GM18499 (cell line): ENCODE data around the gene ERC1.

Experiments used
- ATAC-seq: cut with Tn5 transposase; IDR thresholded peaks from one replicate; pipeline ENCODE4 v1.9.1; 2021; ENCODE audit warnings: moderate number of reproducible peaks; ENCODE audit not compliant: insufficient read depth, unreplicated experiment

Gene ERC1

DNA sequence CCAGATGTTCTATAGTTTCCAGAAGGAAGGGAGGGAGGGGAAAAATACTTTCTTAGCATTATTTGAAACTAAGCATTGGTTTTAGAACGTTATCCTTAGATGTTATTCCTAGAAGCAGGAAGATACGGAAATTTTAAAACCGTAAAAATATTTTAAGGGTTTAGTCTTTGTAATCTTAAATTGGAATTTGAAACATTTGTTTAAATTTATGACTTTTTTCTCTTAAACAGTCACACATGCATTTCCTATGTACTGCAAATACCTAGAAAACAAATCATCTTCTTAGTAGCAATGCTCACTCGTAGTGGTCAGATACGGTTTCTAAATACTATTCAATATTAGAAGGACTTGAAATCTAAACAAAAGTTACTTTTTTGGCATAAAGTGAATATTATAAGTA is 282.0 kb downstream of the ERC1 start:
- no peak for ATAC-seq

GRCh38 chr12:1277905-1278304 is 286.9 kb downstream of the ERC1 start:
- no peak for ATAC-seq

GRCh38 chr12:1279050-1279449 is 288.0 kb downstream of the ERC1 start:
- ATAC-seq, result no peak

- no peak for ATAC-seq
These were observed 289.0 kb downstream of the ERC1 start for GRCh38 chr12:1280059-1280458.

GRCh38 chr12:1281683-1282366 is 290.8 kb downstream of the ERC1 start:
- ATAC-seq, result no peak

DNA sequence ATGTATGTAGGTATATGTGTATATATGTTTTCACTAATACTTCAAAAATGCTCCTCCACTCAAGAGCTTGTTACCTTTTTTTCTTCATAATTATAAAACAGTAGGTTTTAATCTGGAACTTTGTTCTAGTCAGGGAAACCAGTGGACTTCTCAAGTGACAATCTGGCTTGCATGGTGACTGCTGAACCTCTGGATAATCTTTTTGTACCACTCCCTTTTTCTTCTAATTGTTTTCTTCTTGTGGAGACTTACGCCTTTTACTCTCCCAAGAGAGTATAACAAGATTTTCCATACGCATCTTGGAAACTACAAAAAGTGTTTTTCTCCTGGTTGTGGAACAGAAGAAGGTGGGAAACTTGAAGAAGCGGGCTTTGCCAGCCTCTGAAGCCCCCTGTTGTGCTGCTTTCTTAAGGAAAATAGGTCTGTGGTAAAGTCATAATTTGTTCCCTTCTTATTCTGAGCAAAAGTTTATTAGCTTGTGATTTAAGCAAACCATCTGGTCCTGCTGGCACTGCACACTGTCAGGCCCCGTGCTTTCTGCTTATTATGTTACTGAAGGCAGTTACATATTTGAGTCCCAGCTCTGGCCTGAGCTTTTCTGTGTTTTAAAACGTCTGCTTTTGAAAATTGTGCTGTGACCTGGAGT is 291.8 kb downstream of the ERC1 start:
- no peak for ATAC-seq

- ATAC-seq, result no peak
These were observed 292.3 kb downstream of the ERC1 start for GRCh38 chr12:1283316-1283715.

- ATAC-seq, result no peak
These were observed 293.6 kb downstream of the ERC1 start for GRCh38 chr12:1284611-1285010.

- no peak for ATAC-seq
These were observed 296.5 kb downstream of the ERC1 start for GRCh38 chr12:1287446-1287975.

DNA sequence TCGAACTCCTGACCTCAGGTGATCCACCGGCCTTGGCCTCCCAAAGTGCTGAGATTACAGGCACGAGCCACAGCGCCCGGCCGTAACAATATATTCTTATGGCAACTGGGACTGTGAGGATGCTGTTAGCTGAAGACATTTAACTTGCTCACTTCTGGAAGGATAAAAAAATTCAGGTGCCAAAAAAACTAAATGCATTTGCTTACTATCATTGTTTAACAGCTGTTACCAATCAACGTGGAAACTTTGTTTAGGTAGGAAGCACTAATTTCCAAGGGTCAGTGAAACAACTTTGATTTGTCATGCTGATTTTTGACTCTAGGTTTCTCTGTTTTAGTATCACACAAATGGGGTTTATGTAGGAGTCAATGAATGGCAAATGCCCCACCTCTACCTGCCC is 297.3 kb downstream of the ERC1 start:
- no peak for ATAC-seq

- no peak for ATAC-seq
These were observed 298.5 kb downstream of the ERC1 start for GRCh38 chr12:1289371-1290155.

- no peak for ATAC-seq
These were observed 299.7 kb downstream of the ERC1 start for GRCh38 chr12:1290716-1291115.

- no peak for ATAC-seq
These were observed 300.7 kb downstream of the ERC1 start for GRCh38 chr12:1291601-1292332.

DNA sequence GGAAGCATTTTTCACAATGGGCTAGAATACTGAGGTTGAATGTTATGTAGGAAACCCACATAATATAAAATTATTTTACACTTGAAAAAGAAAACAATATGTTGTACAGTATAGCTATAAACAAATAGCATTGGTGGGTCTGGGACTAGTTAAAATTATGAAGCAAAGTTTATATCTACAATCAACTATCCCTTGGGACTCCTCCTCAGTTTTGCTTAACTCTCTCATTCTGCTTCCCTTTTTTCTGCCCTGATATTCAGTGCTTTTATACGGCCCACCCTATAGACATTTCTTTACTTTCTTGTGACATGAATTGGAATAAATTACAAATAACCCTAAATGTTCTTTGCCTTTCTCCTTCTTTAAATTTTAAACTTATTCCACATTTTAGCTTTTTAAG is 302.9 kb downstream of the ERC1 start:
- ATAC-seq, result no peak

DNA sequence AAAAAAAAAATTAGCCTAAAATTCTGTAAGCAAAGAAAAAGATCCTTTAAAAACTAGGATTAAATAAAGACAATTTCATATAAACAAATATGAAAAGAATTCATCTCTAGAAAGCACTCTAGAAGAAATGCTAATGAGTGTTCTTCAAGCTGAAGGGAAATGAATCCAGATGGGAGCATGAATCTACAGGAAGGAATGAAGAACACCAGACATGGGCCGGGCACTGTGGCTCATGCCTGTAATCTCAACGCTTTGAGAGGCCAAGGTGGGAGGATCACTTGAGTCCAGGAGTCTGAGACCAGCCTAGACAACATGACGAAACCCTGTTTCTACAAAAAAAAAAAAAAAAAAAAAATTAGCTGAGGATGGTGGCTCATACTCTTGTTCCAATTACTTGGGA is 306.2 kb downstream of the ERC1 start:
- ATAC-seq, result no peak

- no peak for ATAC-seq
These were observed 306.7 kb downstream of the ERC1 start for GRCh38 chr12:1297639-1298175.

DNA sequence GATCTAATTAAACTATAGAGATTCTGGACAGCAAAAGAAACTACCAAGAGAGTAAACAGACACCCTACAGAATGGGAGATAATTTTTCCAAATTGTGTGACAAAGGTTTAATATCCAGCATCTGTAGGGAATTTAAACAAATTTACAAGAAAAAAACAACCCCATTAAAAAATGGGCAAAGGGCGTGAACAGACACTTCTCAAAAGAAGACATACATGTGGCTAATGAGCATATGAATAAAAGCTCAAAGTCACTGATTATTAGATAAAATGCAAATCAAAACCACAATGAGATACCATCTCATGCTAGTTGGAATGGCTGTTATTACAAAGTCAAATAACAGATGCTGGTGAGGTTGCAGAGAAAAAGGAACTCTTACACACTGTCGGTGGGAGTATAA is 309.4 kb downstream of the ERC1 start:
- ATAC-seq, result no peak

- ATAC-seq, result no peak
These were observed 311.3 kb downstream of the ERC1 start for GRCh38 chr12:1302201-1302870.

DNA sequence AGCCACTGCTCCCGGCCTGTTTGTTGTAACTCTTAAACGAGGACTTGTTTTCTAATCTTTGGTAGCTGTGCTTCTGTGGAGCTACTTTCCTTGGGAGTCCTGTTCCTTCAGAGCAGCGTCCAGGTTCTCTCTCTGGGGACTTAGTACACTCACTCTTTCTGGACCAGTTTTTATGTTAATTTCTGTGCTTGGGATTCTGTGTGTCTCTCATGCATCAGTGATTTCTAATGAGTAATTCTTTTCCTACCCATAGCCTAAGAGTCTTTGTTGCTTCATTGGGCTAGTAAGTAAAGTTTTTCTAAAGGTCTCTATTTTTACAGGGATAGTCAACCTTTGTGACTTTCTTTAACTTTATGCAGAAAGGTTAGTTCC is 314.0 kb downstream of the ERC1 start:
- no peak for ATAC-seq
